GM12875 (cell line): ENCODE results near the gene ARHGEF18.
"Not testable (repeated sequence)": the region's sequence is repeated elsewhere in the genome, so short reads cannot be mapped to it uniquely, and the experiment has no call there.

Experiments used
- H3K4me3 ChIP-seq: one replicate; pipeline ENCODE4 v1.5.1; 2011; ENCODE audit warnings: low read depth, low read length, control low read depth
- TF ChIP-seq, protein P1 (sequence below): IDR thresholded peaks from 2 replicates; pipeline ENCODE4 v1.5.1; 2011; ENCODE audit warnings: low read depth, mild to moderate bottlenecking, control low read depth, inconsistent platforms, low read length, moderate library complexity, borderline replicate concordance; ENCODE audit not compliant: insufficient read depth

Gene ARHGEF18

DNA sequence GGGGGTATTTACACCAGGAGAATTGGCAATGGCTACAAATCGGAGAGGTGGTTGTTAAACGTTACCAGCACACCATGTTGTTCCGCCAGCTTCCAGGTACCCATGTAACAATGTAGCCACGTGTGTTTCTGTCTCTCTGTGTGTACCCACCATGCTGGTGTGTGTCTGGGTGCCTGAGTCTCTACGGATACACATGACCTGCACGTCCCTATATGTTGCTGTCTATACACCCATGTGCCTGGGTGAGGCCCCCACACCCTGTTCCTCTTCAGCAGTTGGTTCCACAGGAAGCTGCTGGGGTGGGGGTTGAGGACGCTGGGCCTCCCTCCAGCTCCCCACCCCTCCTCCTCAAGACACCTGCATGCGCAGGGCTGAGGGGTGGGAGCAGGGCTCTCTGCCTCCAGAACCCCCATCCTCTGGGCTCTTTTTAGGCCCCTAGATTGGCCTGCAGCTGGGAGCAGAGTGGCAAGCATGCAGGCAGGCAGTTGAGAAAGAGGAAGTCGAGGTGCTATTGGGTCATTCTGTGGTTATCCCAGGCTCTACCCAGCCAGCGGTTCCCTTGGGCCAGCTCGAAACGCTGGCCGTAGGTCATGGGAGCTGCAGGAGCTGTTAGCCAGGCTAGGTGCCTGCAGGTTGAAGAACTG lies at the start of gene ARHGEF18:
ARHGEF18 (plus strand) TSS at position 351 of the 644 bp plus-strand sequence. CDS start 13,954 bp downstream, outside the sequence.
- peak within 1 kb of the TSS; percentile 57 for H3K4me3 ChIP-seq

DNA sequence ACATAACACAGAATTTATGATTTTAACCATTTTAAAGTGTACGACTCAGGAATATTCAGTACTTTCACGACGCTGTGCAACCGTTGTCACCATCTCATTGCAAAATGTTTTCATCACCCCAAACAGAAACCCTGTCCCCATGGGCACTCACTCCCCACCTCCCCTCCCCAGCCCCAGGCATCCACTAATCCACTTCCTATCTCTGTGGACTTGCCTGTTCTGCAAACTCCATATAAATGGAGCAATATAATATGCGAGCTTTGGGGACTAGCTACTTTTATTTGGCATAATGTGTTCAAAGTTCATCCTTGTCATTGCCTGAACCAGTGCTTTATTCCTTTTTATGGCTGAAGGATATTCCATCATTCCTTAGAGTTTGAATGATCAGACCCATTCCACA lies 47.2 kb upstream of the ARHGEF18 start:
- TF ChIP-seq, protein P1, sequence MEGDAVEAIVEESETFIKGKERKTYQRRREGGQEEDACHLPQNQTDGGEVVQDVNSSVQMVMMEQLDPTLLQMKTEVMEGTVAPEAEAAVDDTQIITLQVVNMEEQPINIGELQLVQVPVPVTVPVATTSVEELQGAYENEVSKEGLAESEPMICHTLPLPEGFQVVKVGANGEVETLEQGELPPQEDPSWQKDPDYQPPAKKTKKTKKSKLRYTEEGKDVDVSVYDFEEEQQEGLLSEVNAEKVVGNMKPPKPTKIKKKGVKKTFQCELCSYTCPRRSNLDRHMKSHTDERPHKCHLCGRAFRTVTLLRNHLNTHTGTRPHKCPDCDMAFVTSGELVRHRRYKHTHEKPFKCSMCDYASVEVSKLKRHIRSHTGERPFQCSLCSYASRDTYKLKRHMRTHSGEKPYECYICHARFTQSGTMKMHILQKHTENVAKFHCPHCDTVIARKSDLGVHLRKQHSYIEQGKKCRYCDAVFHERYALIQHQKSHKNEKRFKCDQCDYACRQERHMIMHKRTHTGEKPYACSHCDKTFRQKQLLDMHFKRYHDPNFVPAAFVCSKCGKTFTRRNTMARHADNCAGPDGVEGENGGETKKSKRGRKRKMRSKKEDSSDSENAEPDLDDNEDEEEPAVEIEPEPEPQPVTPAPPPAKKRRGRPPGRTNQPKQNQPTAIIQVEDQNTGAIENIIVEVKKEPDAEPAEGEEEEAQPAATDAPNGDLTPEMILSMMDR: no peak
- H3K4me3 ChIP-seq: no peak overlapping the region

More for the DNA sequence above, at the start of gene ARHGEF18:
- TF ChIP-seq, protein P1: no peak

DNA sequence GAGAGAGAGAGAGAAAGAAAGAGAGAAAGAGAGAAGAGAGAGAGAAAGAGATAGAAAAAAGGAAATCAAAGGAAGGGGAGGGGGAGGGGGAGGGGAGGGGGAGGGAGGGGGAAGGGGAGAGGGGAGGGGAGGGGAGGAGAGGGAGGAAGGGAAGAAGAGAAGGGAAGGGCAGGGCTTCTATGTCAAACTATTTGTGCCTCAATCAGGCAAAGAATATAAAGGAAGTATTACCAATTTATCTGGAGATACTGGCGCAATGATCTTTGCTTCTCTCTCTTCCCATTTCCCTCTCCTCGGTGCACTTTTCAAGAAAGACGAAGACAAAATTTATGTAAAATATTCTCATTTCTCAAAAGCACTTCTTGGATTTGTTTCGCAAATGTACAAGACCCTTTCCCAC lies 45.3 kb upstream of the ARHGEF18 start:
- no peak overlapping the region for H3K4me3 ChIP-seq
- TF ChIP-seq, protein P1: no peak

DNA sequence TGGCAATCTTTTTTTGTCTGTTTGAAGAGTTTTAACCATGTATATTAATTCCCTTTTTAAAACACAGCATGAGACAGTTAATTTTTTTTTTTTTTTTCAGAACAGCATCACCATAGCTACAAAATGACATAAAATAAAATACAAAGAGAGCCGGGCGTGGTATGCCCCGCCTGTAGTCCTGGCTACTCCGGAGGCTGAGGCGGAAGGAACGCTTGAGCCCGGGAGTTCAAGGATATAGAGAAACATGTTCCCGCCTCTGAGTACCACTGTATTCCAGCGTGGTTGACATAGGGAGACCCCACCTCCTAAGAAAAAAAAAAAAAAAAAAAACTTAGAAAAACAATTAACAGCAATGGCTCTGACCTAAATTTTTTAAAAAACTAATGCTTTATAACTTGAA lies 44.5 kb upstream of the ARHGEF18 start:
- TF ChIP-seq, protein P1: no peak
- H3K4me3 ChIP-seq: no peak overlapping the region

DNA sequence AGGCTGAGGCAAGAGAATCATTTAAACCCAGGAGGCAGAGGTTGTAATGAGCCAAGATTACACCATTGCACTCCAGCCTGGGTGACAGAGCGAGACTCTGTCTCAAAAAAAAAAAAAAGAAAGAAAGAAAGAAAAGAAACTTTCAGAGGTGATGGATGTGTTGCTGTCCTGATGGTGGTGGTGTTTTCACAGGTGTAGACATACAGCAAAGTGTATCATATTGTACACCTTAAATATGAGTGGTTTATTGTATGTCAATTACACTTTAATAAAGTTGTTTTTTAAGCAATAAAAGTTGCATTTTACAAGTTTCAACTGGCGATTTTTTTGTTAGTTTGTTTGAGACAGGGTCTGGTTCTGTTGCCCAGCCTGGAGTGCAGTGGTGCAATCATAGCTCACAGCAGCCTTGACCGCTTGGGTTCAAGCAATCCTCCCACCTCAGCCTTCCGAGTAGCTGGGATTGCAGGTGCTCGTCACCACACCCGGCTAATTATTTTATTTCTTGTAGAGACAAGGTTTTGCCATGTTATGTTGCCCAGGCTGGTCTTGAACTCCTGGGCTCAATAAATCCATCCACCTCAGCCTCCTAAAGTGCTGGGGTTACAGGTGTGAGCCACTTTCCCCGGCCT lies 41.0 kb upstream of the ARHGEF18 start:
- no peak overlapping the region for H3K4me3 ChIP-seq
- TF ChIP-seq, protein P1: no peak

DNA sequence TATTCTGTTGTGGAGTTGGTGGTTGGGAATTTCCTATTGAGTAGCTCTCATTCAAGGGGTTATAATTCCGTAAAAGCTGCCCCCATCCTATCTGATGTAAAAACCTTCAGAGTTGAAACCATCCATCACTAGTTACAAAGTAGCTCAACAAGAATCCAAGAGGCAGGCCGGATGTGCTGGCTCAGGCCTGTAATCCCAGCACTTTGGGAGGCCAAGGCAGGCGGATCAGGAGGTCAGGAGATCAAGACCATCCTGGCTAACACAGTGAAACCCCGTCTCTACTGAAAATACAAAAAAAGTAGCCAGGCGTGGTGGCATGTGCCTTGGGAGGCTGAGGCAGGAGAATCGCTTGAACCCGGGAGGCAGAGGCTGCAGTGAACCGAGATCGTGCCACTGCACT lies 40.4 kb upstream of the ARHGEF18 start:
- H3K4me3 ChIP-seq: not testable (repeated sequence)

DNA sequence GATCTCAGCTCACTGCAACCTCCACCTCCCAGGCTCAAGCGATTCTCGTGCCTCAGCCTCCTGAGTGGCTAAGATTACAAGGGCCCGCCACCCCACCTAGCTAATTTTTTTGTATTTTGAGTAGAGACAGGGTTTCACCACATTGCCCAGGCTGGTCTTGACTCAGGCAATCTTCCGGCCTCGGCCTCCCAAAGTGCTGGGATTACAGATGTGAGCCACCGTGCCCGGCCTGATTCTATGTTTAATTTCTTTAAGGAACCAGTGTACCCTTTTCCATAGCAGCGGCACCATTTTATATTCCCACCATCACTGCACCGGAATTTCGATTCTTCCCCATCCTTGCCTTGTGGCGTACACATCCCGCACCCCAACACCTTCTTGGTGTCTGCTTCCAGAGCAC lies 36.8 kb upstream of the ARHGEF18 start:
- no peak overlapping the region for H3K4me3 ChIP-seq
- TF ChIP-seq, protein P1: no peak
